NCI-H2081 treated with DMSO at 0.1 percent for 48 hours (cell line): Measurements from ENCODE around the gene PWWP2B.
"Not testable (repeated sequence)": the region's sequence is repeated elsewhere in the genome, so short reads cannot be mapped to it uniquely, and the experiment has no call there.

ENCODE experiments used
- DNase-seq: peaks from one replicate; lab custom pipeline; 2025; lab: John Stamatoyannopoulos, UW

The PWWP2B gene

DNA sequence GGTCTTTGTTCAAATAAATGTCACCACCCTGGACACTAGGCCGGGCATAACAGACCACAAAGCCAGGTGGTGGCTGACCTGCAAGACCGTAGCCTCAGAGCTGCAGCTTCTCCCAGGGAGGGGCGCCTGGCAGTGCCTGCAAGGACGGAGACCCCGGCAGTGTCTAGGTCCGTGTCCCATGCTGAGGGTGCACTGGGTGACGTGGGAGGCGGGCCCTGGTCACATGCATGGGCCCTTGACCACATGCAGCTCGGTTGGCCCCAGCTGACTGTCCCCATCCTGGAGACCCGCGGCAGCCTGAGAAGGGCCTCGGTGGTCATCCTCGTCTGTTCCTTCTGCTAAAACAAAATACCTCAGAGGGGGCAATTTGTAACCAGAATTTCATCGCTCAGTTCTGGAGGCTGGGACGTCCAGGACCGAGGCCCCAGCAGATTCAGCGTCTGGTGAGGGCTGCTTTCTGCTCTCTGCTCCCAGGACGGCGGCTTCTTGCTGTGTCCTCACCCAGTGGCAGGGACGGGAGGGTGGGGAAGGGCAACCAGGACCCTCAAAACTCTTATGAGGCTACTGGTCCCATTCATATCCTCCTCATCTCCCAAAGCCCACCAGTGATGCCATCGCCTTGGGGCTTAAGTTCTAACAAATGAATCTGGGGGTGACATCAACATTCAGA is 36.8 kb downstream of the PWWP2B start:
- no peak for DNase-seq

DNA sequence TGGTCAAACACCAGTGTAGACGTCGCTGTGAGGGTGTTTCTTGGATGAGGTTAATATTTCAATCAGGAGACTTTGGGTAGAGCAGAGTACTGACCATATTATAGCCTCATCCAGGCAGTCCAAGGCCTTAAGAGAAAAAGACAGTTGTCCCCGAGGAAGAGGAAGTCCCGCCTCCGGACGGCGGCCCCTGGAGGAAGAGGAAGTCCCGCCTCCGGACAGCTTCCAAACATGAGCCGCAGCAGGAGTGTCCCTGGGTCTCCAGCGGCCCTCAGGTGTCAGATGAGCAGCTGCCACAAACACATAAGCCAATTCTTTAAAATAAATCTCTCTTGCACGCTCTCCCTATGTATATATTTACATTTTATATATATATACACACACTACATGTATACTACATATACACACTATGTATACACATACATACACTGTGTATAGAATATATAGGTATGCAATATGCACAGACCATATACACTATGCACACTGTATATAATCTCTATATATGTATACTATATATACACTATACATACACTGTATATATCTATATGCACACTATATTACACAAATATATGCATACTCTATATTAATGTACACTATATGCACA is 37.5 kb downstream of the PWWP2B start:
- DNase-seq: no peak

GRCh38 chr10:132435320-132435719 is 38.3 kb downstream of the PWWP2B start:
- not testable (repeated sequence) for DNase-seq

- DNase-seq: not testable (repeated sequence)
Observed at GRCh38 chr10:132436096-132436495, 39.1 kb downstream of the PWWP2B start.

DNA sequence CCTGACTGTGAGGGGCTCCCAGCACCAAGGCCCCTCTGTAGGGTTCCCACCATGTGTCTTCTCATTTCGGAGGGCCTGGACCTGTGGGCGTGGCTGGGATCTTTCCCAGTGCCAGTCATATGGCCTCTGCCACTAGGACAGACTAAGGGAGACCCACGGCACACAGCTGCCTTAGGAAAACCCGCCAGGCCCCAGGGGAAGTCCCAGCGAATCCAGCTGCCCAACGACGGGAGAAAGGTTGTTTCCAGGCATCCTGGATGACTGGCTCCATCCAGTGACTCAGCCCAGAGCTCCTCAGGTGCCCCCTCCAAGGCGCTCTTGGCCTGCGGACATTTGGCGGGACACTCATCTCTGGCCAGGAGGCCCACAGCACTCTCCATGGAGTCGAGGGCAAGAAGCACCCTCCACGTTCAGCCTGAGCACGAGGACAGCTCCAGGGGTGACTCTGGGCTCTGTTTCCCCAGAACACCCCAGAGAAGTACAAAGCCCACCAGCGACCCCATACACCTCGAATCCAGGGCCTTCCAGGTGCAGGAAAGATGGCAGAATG is 39.9 kb downstream of the PWWP2B start:
- no peak for DNase-seq

GRCh38 chr10:132437541-132437950 is 40.5 kb downstream of the PWWP2B start:
- DNase-seq: no peak

- no peak for DNase-seq
Observed at GRCh38 chr10:132438091-132439024, 41.4 kb downstream of the PWWP2B start.

DNA sequence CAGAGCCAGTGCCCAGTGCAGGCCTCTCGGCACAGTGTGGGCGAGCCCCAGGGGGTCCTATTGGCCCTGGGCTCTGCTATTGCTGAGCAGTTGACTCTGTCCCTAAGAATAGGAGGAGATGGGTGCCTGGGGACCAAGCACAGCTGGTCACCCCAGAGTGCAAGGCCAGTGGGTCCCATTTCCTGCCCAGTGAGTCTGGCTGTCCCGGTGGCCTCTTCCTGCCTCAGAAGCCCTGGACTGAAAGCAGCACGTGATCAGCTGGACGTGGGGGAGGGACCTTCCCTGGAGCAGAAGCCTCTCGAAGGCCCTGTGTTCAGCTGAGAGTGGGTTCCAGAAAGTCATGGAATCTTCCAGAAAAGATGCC is 42.0 kb downstream of the PWWP2B start:
- DNase-seq: no peak

- no peak for DNase-seq
Observed at GRCh38 chr10:132439424-132440163, 42.6 kb downstream of the PWWP2B start.

DNA sequence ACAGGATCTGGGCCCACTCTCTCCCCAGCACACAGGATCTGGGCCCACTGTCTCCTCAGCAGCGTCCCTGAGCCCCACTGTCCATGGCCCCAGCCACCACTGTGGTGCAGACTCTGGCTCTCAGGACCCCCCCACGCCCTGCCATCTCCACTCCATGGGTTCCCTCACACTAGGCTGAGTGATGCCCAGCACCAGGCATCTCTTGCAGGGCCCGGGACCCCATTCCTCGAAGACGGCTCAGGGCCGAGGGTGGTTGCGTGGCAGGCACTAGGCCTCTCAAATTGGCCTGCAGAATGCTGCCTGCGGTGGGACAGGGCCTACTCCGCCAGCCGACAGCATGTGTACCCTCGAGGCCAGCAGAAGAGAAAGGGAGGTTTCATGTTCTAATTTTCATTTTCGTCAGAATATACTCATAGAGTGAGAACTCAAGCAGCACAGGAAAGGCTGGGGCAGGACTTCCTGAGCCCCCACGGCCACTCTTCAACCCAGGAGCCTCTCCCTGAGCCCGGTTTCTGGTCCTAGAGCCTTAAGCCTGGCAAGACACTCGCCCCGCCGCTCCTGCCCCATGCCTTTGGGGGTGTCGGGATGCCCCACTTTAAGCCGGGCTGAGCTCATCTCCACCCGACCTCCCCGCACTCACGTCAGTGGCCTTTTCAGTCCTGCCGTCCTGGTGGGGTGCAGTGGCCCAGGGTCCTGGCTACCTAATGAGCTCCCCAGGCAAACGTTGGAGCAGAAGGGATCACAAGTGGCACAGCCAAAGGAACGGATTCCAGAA is 44.0 kb downstream of the PWWP2B start:
- DNase-seq: no peak

GRCh38 chr10:132441818-132442524 is 45.0 kb downstream of the PWWP2B start:
- DNase-seq: no peak

GRCh38 chr10:132442636-132443035 is 45.6 kb downstream of the PWWP2B start:
- DNase-seq: no peak

DNA sequence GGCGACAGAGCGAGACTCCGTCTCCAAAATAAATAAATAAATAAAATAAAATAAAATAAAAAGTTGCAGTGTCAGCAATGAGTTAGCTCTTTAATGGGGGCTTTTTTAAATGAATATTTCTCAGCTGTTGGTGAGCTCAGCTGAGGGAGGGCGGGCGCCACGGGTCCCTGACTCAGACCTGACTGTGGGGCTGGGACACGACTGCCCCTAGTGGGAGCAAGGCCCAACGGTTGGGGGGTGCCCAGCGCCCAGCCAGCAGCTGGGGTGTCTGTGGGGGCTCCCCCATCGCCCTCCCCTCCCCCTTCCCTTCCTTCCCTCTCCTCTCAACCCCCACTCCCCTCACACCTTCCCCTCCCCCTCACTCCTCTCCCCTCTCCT is 46.6 kb downstream of the PWWP2B start:
- no peak for DNase-seq

DNA sequence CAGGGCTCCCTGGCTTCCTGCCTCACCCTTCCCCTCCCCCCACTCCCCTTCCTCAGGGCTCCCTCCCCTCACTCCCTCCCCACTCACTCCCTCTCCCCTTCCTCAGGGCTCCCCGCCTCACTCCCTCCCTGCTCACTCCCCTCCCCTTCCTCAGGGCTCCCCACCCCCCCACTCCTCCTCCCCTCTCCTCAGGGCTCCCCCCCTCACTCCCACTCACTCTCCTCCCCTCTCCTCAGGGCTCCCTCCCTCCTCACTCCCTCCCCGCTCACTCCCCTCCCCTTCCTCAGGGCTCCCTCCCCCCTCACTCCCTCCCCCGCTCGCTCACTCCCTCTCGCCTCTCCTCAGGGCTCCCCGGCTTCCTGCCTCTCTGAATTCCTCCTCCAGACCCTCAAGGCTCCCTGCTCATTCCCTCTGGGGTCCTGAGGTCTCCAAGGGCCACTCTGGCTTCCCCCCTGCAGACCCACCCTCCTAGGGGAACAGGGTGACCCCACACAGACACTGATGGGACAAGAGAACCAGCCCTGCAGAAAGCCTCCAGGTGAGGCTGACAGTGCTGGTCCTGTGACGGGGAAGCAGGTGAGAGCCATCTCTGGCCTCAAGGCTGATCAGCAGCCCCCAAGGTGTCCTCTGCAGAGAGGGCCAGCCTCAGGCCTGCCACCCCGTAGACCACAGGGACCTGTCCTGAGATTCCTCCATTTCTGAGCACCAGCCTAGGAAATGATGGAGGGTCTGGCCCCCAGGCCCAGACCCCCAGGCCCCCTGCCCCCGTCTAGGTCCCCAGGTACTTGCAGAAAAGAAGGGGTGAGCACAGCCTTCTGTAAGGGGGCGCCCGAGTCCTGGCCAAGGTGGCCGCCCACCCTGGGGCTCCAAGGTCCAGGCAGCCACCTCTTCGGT is 47.2 kb downstream of the PWWP2B start:
- DNase-seq: no peak

- no peak for DNase-seq
Observed at GRCh38 chr10:132444877-132445351, 47.9 kb downstream of the PWWP2B start.

DNA sequence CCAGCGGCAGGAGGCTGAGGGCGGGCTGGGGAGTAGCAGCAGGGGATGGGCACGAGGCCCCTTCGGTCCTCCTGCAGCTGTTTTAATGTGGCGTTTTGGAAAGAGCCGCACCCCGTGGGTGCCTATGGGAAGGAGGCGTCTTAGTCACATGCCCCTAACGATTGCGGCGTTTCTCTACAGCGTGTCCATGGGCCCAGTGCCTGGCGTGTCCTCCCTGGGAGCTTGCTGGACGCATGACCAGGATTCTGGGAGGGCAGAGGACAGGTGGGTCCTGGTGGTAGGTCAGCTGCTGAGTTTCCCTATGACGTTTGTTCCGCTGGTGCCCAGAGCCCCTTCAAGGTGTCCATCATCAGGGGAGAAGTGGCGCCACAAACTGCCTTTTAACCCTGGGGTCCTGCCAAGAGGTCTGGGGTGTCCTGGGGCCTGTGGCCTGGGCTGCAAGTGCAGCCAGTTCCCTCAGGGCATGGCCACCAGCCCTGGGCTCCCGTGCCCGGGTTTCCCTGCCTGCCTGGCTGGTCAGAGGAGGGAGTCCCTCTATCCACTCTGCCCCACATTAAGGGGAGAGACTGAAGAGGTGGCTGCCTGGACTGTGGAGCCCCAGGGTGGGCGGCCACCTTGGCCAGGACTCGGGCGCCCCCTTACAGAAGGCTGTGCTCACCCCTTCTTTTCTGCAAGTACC is 48.7 kb downstream of the PWWP2B start:
- DNase-seq: no peak

DNA sequence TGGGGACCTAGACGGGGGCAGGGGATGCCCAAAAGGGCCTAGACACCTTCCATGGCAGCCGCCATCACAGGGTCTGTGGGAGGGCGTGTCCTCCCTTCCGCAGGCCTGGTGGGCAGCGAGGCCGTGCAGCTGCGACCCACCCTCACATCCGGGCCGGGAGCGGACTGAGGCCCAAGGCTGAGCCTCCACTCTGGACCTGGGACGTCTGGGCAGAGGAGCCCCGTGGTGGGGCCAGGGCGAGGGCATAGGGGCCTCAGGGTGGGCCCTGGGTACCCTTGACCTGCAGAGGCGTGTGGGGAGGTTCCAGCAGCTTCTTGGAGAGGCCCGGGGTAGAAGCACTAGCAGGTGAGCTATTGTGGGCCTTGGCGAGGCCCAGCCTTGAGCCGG is 49.2 kb downstream of the PWWP2B start:
- no peak for DNase-seq

DNA sequence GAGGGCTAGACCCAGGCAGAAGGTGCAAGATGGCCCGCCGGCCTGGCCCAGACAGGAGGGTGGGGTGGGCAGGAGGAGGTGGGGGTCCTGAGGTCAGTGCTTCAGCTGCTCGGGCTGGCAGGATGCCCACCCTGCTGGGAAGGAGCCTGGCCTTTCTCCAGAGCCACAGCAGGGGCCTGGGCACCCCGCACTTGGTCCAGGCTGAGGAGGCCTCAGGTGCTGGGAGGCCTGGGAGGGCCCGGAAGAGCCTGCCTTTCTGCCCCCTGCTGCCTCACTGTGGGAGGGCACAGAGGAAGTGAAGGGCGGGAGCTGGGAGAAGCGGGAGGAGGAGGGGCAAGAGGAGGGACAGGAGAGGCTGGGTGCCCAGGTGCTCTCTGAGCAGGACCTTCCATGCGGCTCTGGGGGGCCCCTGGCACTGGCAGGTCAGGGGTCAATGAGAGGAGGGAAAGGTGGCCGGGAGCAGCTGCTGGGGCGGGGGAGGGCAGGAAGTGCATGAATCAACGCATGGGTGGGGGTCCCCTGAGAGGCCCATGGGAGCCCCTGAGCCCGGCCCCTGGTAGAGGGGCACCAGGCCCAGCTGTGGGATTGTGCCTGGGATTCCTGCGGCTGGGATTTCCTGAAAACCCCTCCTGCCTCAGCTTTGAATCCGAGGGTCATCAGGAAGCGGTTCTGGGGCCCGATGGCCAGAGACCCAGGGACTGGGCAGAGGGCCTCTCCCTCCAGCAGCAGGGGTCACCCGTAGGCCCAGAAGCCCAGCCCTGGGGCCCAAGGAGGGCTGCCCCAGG is 49.9 kb downstream of the PWWP2B start:
- no peak for DNase-seq
